Transverse colon (tissue), 4 donors: ENCODE data around the gene COLEC11. TPM values are rescaled to one million over a fixed set of nuclear protein-coding genes. Genes with fewer than 3 reads are reported as not detected.
"Not testable (repeated sequence)": the region's sequence is repeated elsewhere in the genome, so short reads cannot be mapped to it uniquely, and the experiment has no call there.

Experiments
- DNase-seq: peaks from one replicate; pipeline ENCODE4 v3.0.0-alpha.2; 2019
- H3K27ac ChIP-seq, 4 donors: fragments of 200-600 bp; sonication (generic); 2 replicates each; pipeline ENCODE4 v1.5.1; 2016 to 2018; ENCODE audit warnings: inconsistent platforms in 4 of 4
- H3K27me3 ChIP-seq: fragments of 200-600 bp; sonication (generic); 2 replicates; pipeline ENCODE4 v1.5.1; 2017; ENCODE audit warnings: inconsistent platforms
- H3K36me3 ChIP-seq, 4 donors: fragments of 200-600 bp; sonication (generic); 2 replicates each; pipeline ENCODE4 v1.5.1; 2017 to 2019; ENCODE audit warnings: inconsistent platforms in 4 of 4
- H3K4me1 ChIP-seq, 4 donors: fragments of 200-600 bp; sonication (generic); 2 replicates each; pipeline ENCODE4 v1.5.1; 2017 to 2020; ENCODE audit warnings: inconsistent platforms in 4 of 4
- H3K4me3 ChIP-seq, 4 donors: fragments of 200-600 bp; sonication (generic); 1 replicate in 1 of 4; 2 replicates in 3 of 4; pipeline versions ENCODE4 v1.5.1 to v1.6.1; 2017 to 2019; ENCODE audit warnings: inconsistent platforms in 4 of 4
- H3K9me3 ChIP-seq, 2 donors: fragments of 200-600 bp; sonication (generic); 2 replicates each; pipeline ENCODE4 v1.5.1; 2017 to 2019; ENCODE audit warnings: inconsistent platforms in 2 of 2
- CTCF ChIP-seq, 5 experiments: fragments of 200-600 bp in 3 of 5; fragments of 450-650 bp in 2 of 5; sonication (generic) in 3 of 5; IDR thresholded peaks; 1 replicate in 2 of 5; 2 replicates in 3 of 5; pipeline ENCODE4 v1.5.1; 2016 to 2017; ENCODE audit warnings: antibody characterized with exemption in 5 of 5, inconsistent platforms in 3 of 5, mild to moderate bottlenecking in 2 of 5, moderate library complexity in 1 of 5
- EP300 ChIP-seq: sonication (generic); formaldehyde crosslinking; IDR thresholded peaks from one replicate; pipeline ENCODE4 v1.6.1; 2017; ENCODE audit warnings: antibody characterized with exemption, low read depth
- POLR2A ChIP-seq: fragments of 450-650 bp; IDR thresholded peaks from one replicate; pipeline ENCODE4 v1.6.1; 2016; ENCODE audit warnings: antibody characterized with exemption, mild to moderate bottlenecking, moderate library complexity
- POLR2AphosphoS5 ChIP-seq, 3 donors: sonication (generic); formaldehyde crosslinking; IDR thresholded peaks; one replicate each; pipeline ENCODE4 v1.6.1; 2016; ENCODE audit warnings: antibody characterized with exemption in 3 of 3
- WGBS, 2 donors: methylation state at CpG; one replicate each; pipeline ENCODE4 v1.1.5; 2018; ENCODE audit warnings: low coverage in 1 of 2; 5-methylcytosine and 5-hydroxymethylcytosine counted together
- in situ Hi-C, 4 donors: fragments of 200-750 bp; cut with MboI; loops; one replicate each; pipeline versions ENCODE4 v1.15.0 to v1.15.1; 2017; ENCODE audit warnings: low sequenced_read_pairs in 3 of 4, low pct_ligation_motif_present in 1 of 4, low pct_unique_long_range_greater_than_20kb in 1 of 4
- intact Hi-C: fragments of 100-400 bp; cut with DNase I; formaldehyde crosslinking; loops from one replicate; pipeline ENCODE4 v1.15.1; 2023; ENCODE audit warnings: low total_unique reads
- total RNA-seq, 4 donors: library from RNA; depleted of rRNA; stranded (reverse); fragments of >200 nt; gene quantifications; one replicate each; pipeline ENCODE4 v1.1.0, GENCODE V29; 2016

COLEC11 gene
- total RNA-seq, 4 donors from 2014 or later: 1.6 to 2.0 TPM; not detected in 2

GRCh38 chr2:3566806-3567205 is 28.1 kb upstream of the COLEC11 start:
- H3K9me3 ChIP-seq: no peaks in the 10 kb centered on the region
- H3K27me3 ChIP-seq: no peaks in the 10 kb centered on the region
- in situ Hi-C loops: no loop called here
- DNase-seq: no peak
- H3K27ac ChIP-seq: no peak overlapping the region
- intact Hi-C loops: no loop called here
- WGBS, 2 donors: 90 to 99% methylated on average over 3 to 9 of the region's 9 CpGs
- H3K4me3 ChIP-seq: no peak overlapping the region
- TF ChIP-seq EP300: no peak
- no peak for TF ChIP-seq CTCF (IDR thresholded peaks at IDR 0.05)
- TF ChIP-seq POLR2A: no peak
- H3K36me3 ChIP-seq: no peaks in the 10 kb centered on the region
- no peaks in the 10 kb centered on the region for H3K4me1 ChIP-seq

- H3K4me3 ChIP-seq, H3K27me3 ChIP-seq, H3K27ac ChIP-seq, intact Hi-C loops, H3K4me1 ChIP-seq, H3K36me3 ChIP-seq, in situ Hi-C loops, H3K9me3 ChIP-seq, DNase-seq: not testable (repeated sequence)
- 78 to 92% methylated on average over 3 to 13 of the region's 23 CpGs for WGBS, 2 donors
Measured at GRCh38 chr2:3569656-3570055, 25.3 kb upstream of the COLEC11 start.

GRCh38 chr2:3571284-3571683 is 23.6 kb upstream of the COLEC11 start:
- no peak for DNase-seq
- TF ChIP-seq EP300 (no peak), POLR2A (no peak), CTCF (IDR thresholded peaks at IDR 0.05) (no peak), POLR2AphosphoS5 (IDR thresholded peaks at IDR 0.05) (no peak)
- peaks cover 2 to 11% (median 6%) of the 10 kb centered on the region in 4 donors for H3K4me1 ChIP-seq
- 83 to 91% methylated on average over 7 to 8 of the region's 8 CpGs for WGBS, 2 donors
- H3K4me3 ChIP-seq: no peak overlapping the region
- in situ Hi-C loops: no loop called here
- no peak overlapping the region for H3K27ac ChIP-seq
- H3K9me3 ChIP-seq: no peaks in the 10 kb centered on the region
- intact Hi-C loops: no loop called here
- no peaks in the 10 kb centered on the region for H3K36me3 ChIP-seq
- no peaks in the 10 kb centered on the region for H3K27me3 ChIP-seq

- H3K4me3 ChIP-seq: no peak overlapping the region
- WGBS, 2 donors: 76 to 79% methylated on average over 1 to 2 of the region's 2 CpGs
- intact Hi-C loops: no loop called here
- in situ Hi-C loops: no loop called here
- no peaks in the 10 kb centered on the region for H3K27me3 ChIP-seq
- no peak overlapping the region for H3K27ac ChIP-seq
- TF ChIP-seq POLR2A (no peak), POLR2AphosphoS5 (IDR thresholded peaks at IDR 0.05) (no peak), CTCF (IDR thresholded peaks at IDR 0.05) (no peak), EP300 (no peak)
- peaks cover 13 to 23% (median 19%) of the 10 kb centered on the region in 4 donors for H3K4me1 ChIP-seq
- no peak for DNase-seq
- H3K36me3 ChIP-seq: peaks cover 0 to 11% (median under 1%) of the 10 kb centered on the region in 4 donors
- no peaks in the 10 kb centered on the region for H3K9me3 ChIP-seq
Measured at GRCh38 chr2:3572620-3573019, 22.3 kb upstream of the COLEC11 start.

- no peak overlapping the region for H3K27ac ChIP-seq
- no peaks in the 10 kb centered on the region for H3K27me3 ChIP-seq
- no peak for DNase-seq
- no peak for TF ChIP-seq POLR2AphosphoS5 (IDR thresholded peaks at IDR 0.05)
- no peak for TF ChIP-seq POLR2A
- no peak for TF ChIP-seq EP300
- TF ChIP-seq CTCF (IDR thresholded peaks at IDR 0.05): no peak
- in situ Hi-C loops: no loop called here
- 95 to 96% methylated on average over 8 to 11 of the region's 11 CpGs for WGBS, 2 donors
- peaks cover 0 to 26% (median 7%) of the 10 kb centered on the region in 4 donors for H3K36me3 ChIP-seq
- H3K9me3 ChIP-seq: no peaks in the 10 kb centered on the region
- intact Hi-C loops: no loop called here
- peaks cover 14 to 36% (median 31%) of the 10 kb centered on the region in 4 donors for H3K4me1 ChIP-seq
- H3K4me3 ChIP-seq: peak overlapping the region in 1 of 4 donors; percentile 72
Measured at GRCh38 chr2:3574155-3574554, 20.8 kb upstream of the COLEC11 start.
